Gastroesophageal sphincter (tissue), 4 donors: ENCODE data around the gene HSPB7. TPM values are rescaled to one million over a fixed set of nuclear protein-coding genes. Genes with fewer than 3 reads are reported as not detected.
A peak's percentile ranks its signal among the peaks of the same experiment; 100 is the strongest.

Source experiments
- ATAC-seq: fragments of 150-250 bp; one replicate; pipeline ENCODE4 v1.9.1; 2016; ENCODE audit warnings: mild to moderate bottlenecking, moderate library complexity
- H3K27ac ChIP-seq, 4 donors: fragments of 200-600 bp; sonication (generic) in 3 of 4; 1 replicate in 3 of 4; 2 replicates in 1 of 4; pipeline ENCODE4 v1.5.1; 2016 to 2019
- H3K27me3 ChIP-seq: fragments of 200-600 bp; sonication (generic); one replicate; pipeline ENCODE4 v1.5.1; 2019
- H3K36me3 ChIP-seq, 2 donors: fragments of 200-600 bp; sonication (generic); one replicate each; pipeline ENCODE4 v1.5.1; 2019; ENCODE audit warnings: control low read depth in 1 of 2
- H3K4me1 ChIP-seq, 3 donors: fragments of 200-600 bp; sonication (generic); 1 replicate in 2 of 3; 2 replicates in 1 of 3; pipeline ENCODE4 v1.5.1; 2016 to 2019; ENCODE audit warnings: control low read depth in 2 of 3
- H3K4me3 ChIP-seq, 2 donors: fragments of 200-600 bp; sonication (generic); one replicate each; pipeline ENCODE4 v1.5.1; 2019; ENCODE audit warnings: mild to moderate bottlenecking in 1 of 2, moderate library complexity in 1 of 2
- H3K9me3 ChIP-seq, 3 donors: fragments of 200-600 bp; sonication (generic); one replicate each; pipeline ENCODE4 v1.5.1; 2017 to 2019; ENCODE audit warnings: control low read depth in 2 of 3
- EP300 ChIP-seq: sonication (generic); formaldehyde crosslinking; IDR thresholded peaks from one replicate; pipeline ENCODE4 v1.6.1; 2017; ENCODE audit warnings: antibody characterized with exemption, mild to moderate bottlenecking
- POLR2A ChIP-seq, 2 donors: fragments of 450-650 bp; IDR thresholded peaks; one replicate each; pipeline ENCODE4 v1.6.1; 2017; ENCODE audit warnings: antibody characterized with exemption in 2 of 2, mild to moderate bottlenecking in 2 of 2, moderate library complexity in 1 of 2
- POLR2AphosphoS5 ChIP-seq: sonication (generic); formaldehyde crosslinking; IDR thresholded peaks from one replicate; pipeline ENCODE4 v1.6.1; 2017; ENCODE audit warnings: antibody characterized with exemption
- WGBS, 2 donors: methylation state at CpG; one replicate each; pipeline ENCODE4 v1.1.5; 2018; ENCODE audit warnings: low coverage in 1 of 2; 5-methylcytosine and 5-hydroxymethylcytosine counted together
- total RNA-seq, 4 donors: library from RNA; depleted of rRNA; stranded (reverse); fragments of >200 nt; gene quantifications; one replicate each; pipeline ENCODE4 v1.1.0, GENCODE V29; 2016
- TF ChIP-seq, protein P1 (sequence below), 4 experiments: fragments of 200-600 bp in 2 of 4; fragments of 450-650 bp in 2 of 4; sonication (generic) in 1 of 4; IDR thresholded peaks; one replicate each; pipeline ENCODE4 v1.5.1; 2017 to 2019; ENCODE audit warnings: antibody characterized with exemption in 4 of 4, mild to moderate bottlenecking in 2 of 4, moderate library complexity in 2 of 4

The HSPB7 gene
- total RNA-seq, 4 donors from 2014 or later = 143 to 505 (median 229) TPM

DNA sequence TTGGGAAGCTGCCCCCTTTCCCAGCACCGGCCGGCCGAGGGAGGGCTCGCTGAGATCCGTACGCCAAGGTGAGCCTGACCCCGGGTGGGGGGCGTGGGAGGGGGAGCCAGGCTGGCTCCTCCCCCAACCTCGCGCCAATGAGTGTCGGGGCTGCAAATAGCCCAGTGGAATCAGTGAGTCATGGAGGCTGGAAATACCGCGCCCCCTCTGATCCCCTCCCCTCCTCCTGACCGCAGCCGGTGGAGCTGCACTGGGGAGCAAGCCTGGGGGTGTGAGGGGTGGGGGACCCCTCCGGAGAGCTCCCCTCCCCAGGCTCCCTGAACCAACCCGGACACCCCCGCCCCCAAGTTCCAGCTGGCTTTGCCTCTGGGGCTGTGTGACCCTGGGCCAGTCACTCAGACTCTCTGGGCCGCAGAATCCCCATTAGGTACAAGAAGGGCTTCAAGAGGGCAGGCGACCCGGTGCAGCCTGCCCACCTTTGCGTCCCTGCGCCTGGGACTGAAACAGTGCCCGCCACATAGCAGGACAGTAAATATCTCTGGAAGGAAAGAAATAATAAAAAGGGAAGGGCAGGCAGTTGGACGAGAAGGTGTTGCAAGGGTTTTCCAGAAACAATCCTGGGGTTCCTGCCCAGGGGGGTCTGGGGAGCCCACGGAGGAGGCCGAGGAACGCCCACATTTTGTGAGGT lies 4.5 kb downstream of the HSPB7 start:
- 21 to 24% methylated on average over 4 of the region's 28 CpGs for WGBS, 2 donors
- peak overlapping the region; percentile 86 to 95 (median 92) for H3K27ac ChIP-seq
- H3K36me3 ChIP-seq = no peaks in the 10 kb centered on the region
- H3K9me3 ChIP-seq = no peaks in the 10 kb centered on the region
- TF ChIP-seq POLR2A (IDR thresholded peaks at IDR 0.05) (no peak), POLR2AphosphoS5 (peak; percentile 83), EP300 (no peak)
- H3K27me3 ChIP-seq = no peaks in the 10 kb centered on the region
- peak; percentile 50 for ATAC-seq
- peak overlapping the region; percentile 8 to 53 for H3K4me3 ChIP-seq
- peaks cover 2 to 72% (median 22%) of the 10 kb centered on the region in 3 donors for H3K4me1 ChIP-seq

DNA sequence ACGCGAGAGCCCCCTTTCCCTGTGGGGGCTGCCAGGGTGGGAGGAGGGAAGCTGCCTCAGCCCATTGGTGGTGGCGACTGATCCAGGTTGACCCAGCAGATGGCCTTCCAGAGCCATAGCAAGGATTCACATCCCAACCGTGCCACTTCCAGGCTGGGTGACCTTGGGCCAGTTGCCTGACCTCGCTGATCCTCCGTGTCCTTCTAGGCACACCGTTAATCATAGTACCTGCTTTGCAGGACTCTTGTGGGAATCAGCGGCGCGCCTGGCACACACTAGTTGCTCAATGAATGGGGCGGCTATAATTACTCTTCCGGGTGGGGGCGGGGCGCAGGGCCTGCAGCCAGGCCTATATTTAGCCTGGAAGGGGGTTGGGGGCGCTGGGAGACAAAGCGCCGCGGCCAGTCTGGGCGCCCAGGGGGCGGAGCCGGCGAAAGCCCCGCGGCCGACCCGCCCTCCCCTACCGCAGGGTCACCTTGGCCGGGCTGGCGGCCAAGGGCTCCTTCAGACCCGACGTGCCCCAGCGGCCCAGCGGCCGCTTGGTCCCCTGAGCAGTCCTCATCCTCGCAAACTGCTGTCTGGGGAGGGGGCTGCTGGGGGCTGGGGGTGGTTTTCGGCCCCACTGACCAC lies 5.1 kb downstream of the HSPB7 start:
- H3K27me3 ChIP-seq = no peaks in the 10 kb centered on the region
- no CpG with 5 or more reads among the region's 36 CpGs for WGBS, 2 donors
- ATAC-seq = peak; percentile 54
- no peaks in the 10 kb centered on the region for H3K9me3 ChIP-seq
- TF ChIP-seq POLR2A (IDR thresholded peaks at IDR 0.05) (peak in 1 of 2 donors; percentile 5), EP300 (no peak), POLR2AphosphoS5 (peak; percentile 67)
- TF ChIP-seq, protein P1, sequence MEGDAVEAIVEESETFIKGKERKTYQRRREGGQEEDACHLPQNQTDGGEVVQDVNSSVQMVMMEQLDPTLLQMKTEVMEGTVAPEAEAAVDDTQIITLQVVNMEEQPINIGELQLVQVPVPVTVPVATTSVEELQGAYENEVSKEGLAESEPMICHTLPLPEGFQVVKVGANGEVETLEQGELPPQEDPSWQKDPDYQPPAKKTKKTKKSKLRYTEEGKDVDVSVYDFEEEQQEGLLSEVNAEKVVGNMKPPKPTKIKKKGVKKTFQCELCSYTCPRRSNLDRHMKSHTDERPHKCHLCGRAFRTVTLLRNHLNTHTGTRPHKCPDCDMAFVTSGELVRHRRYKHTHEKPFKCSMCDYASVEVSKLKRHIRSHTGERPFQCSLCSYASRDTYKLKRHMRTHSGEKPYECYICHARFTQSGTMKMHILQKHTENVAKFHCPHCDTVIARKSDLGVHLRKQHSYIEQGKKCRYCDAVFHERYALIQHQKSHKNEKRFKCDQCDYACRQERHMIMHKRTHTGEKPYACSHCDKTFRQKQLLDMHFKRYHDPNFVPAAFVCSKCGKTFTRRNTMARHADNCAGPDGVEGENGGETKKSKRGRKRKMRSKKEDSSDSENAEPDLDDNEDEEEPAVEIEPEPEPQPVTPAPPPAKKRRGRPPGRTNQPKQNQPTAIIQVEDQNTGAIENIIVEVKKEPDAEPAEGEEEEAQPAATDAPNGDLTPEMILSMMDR (IDR thresholded peaks at IDR 0.05) = peak in 1 of 4 experiments; percentile 4
- H3K27ac ChIP-seq = peak overlapping the region; percentile 86 to 95 (median 92)
- peaks cover 0 to 65% (median 17%) of the 10 kb centered on the region in 3 donors for H3K4me1 ChIP-seq
- no peaks in the 10 kb centered on the region for H3K36me3 ChIP-seq
- peak overlapping the region; percentile 8 to 53 for H3K4me3 ChIP-seq

DNA sequence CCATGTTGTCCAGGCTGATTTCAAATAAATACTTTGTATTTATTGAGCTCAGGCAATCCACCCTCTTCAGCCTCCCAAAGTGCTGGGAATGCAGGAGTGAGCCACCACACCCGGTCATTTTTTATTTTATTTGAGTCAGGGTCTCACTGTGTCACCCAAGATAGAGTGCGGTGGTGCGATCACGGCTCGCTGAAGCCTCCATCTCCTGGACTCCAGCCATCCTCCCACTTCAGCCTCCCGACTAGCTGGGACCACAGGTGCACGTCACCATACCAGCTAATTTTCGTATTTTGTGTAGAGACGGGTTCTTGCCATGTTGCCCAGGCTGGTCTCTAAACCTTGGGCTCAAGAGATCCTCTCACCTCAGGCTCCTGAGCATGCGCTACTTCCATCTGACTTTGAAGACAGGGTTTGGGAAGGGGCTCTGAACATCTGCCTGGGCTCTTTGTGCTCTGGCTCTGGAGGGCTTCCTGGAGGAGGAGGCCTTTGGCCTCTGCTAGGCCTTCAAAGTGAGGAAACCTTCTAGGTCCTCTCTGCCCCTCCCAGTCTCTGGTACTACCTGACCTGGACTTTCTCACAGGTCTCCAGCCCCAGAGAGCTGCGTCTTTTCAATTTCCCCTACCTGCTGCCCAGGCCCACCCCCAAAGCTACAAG lies 5.8 kb downstream of the HSPB7 start:
- ATAC-seq = no peak
- Histone ChIP-seq H3K27me3 (no peaks in the 10 kb centered on the region), H3K4me1 (peaks cover 0 to 59% (median 17%) of the 10 kb centered on the region in 3 donors), H3K36me3 (no peaks in the 10 kb centered on the region), H3K4me3 (no peak overlapping the region), H3K27ac (peak overlapping the region; percentile 86 to 95 (median 92)), H3K9me3 (no peaks in the 10 kb centered on the region)
- WGBS, 2 donors = 95 to 98% methylated on average over 4 to 10 of the region's 11 CpGs
- TF ChIP-seq POLR2AphosphoS5 (peak; percentile 29), POLR2A (IDR thresholded peaks at IDR 0.05) (no peak)

DNA sequence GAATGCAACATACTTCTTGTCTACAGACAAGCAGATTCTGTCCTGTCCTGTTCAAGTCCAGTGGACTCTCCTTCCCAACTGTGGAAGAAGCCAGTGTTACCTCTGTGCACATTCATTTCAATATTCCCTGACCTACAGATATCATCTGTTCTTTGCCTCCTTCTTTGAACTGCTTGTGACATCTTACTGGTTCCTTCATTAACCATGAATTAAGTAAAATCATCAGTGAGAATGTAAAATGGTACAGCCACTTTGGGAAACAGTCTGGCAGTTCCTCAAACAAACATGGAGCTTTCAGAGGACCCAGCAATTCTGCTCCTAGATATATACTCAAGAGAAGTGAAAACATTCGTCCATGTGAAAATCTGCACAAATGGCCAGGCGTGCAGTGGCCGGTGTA lies 7.0 kb downstream of the HSPB7 start:
- TF ChIP-seq POLR2AphosphoS5 (no peak), EP300 (no peak), POLR2A (IDR thresholded peaks at IDR 0.05) (no peak)
- TF ChIP-seq, protein P1 (IDR thresholded peaks at IDR 0.05) = no peak
- H3K9me3 ChIP-seq = no peaks in the 10 kb centered on the region
- WGBS, 2 donors = 80 to 93% methylated on average over 1 to 3 of the region's 3 CpGs
- H3K27ac ChIP-seq = peak overlapping the region in 1 of 4 donors; percentile 16
- no peak for ATAC-seq
- H3K4me1 ChIP-seq = peaks cover 0 to 46% (median 17%) of the 10 kb centered on the region in 3 donors
- no peaks in the 10 kb centered on the region for H3K27me3 ChIP-seq
- no peaks in the 10 kb centered on the region for H3K36me3 ChIP-seq
- H3K4me3 ChIP-seq = no peak overlapping the region

DNA sequence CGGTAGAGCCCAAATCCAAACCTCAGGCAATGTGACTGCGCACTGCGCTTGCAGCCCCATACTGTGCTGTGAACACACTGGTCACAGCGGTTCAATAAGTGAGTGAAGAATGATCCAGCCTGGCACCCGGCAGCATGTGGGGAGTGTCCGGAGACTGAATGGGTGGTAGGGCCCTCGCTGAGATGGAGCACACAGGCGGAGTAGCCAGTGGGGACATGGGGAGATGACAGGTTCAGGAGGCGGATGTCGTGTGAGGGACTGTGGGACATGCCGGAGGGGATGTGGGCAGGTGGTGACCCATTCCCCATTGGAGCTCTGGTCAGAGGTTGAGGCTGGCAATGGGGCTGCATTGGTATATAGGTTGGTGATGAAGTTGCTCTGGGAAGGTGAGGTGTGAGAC lies 8.2 kb downstream of the HSPB7 start:
- Histone ChIP-seq H3K4me1 (peaks cover 0 to 35% (median 10%) of the 10 kb centered on the region in 3 donors), H3K4me3 (no peak overlapping the region), H3K36me3 (no peaks in the 10 kb centered on the region), H3K9me3 (no peaks in the 10 kb centered on the region), H3K27ac (no peak overlapping the region), H3K27me3 (no peaks in the 10 kb centered on the region)
- TF ChIP-seq POLR2A (IDR thresholded peaks at IDR 0.05) = no peak
- no peak for ATAC-seq
- 71 to 85% methylated on average over 8 to 11 of the region's 11 CpGs for WGBS, 2 donors

DNA sequence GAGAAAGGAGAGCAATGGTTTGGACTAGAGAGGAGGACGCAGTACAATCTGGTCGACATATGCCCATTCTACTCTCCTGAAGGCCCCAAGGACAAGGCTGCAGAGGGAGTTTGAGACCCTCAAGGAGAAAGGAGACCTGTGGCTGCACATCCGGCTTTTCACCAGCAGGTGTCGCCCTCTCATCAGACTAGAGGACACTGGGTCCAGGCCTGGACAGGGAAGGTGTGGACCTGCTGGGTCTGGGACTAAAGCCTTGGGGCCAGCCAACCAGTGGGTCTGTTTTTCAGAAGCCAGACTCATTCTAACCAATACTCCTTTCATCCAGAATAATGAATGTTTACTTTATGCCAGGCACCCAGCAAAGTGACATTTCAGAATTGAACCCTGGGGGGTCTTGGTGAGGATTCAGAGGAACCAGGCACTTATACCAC lies 8.8 kb downstream of the HSPB7 start:
- peak; percentile 46 for ATAC-seq
- 0% methylated on average over 2 to 4 of the region's 4 CpGs for WGBS, 2 donors
- Histone ChIP-seq H3K4me1 (peaks cover 0 to 28% (median 10%) of the 10 kb centered on the region in 3 donors), H3K27me3 (no peaks in the 10 kb centered on the region), H3K36me3 (no peaks in the 10 kb centered on the region), H3K27ac (no peak overlapping the region), H3K4me3 (no peak overlapping the region), H3K9me3 (no peaks in the 10 kb centered on the region)
- no peak for TF ChIP-seq EP300
- TF ChIP-seq POLR2A (IDR thresholded peaks at IDR 0.05) = no peak
- TF ChIP-seq, protein P1 (IDR thresholded peaks at IDR 0.05) = peak in 3 of 4 experiments; percentile 97 to 99 (median 98)
- no peak for TF ChIP-seq POLR2AphosphoS5
